A549 (cell line): ENCODE measurements around the gene RPH3AL. TPM values are rescaled to one million over a fixed set of nuclear protein-coding genes. Genes with fewer than 3 reads are reported as not detected.

ENCODE experiments used
- ATAC-seq, 2 experiments: fragments of 200-7000 bp in 1 of 2; fragments of >200 bp in 1 of 2; cut with Nextera tagmentation in 1 of 2; cut with Tn5 transposase in 1 of 2; 3 replicates each; pipeline versions ENCODE4 v1.8.0 to v1.9.1; 2018 to 2020; ENCODE audit warnings: mild to moderate bottlenecking in 1 of 2, moderate library complexity in 1 of 2
- CTCF ChIA-PET: fragments of 300-600 bp; sonication (Branson Sonifier 250); formaldehyde crosslinking; extraction: SDS; loops from one replicate; lab custom pipeline; 2021; ENCODE audit warnings: antibody characterized with exemption, inconsistent platforms; lab: Yijun Ruan, JAX
- POLR2A ChIA-PET: fragments of 350-600 bp; formaldehyde crosslinking; extraction: SDS; loops from one replicate; lab custom pipeline; 2021; ENCODE audit warnings: antibody characterized with exemption, inconsistent platforms; lab: Yijun Ruan, JAX
- DNase-seq, 2 experiments: peaks; one replicate each; pipeline versions ENCODE4 v3.0.0 to v3.0.0-alpha.2; 2011 to 2016; ENCODE audit warnings: low read depth in 1 of 2, low spot score in 1 of 2
- FAIRE-seq: peaks from 2 replicates; lab custom pipeline; 2011; peaks lifted over from hg19 to GRCh38; lab: Jason Lieb, UNC
- H3K27ac ChIP-seq, 2 experiments: fragments of >200 bp; sonication (Bioruptor Twin); formaldehyde crosslinking; 3 replicates each; pipeline ENCODE4 v1.5.1; 2016 to 2017
- H3K4me1 ChIP-seq: fragments of >200 bp; sonication (Bioruptor Twin); formaldehyde crosslinking; 3 replicates; pipeline ENCODE4 v1.6.1; 2016
- H3K4me2 ChIP-seq: fragments of >200 bp; sonication (Bioruptor Twin); formaldehyde crosslinking; 3 replicates; pipeline ENCODE4 v1.6.1; 2016
- H3K4me3 ChIP-seq: fragments of >200 bp; sonication (Bioruptor Twin); formaldehyde crosslinking; 3 replicates; pipeline ENCODE4 v1.5.1; 2016
- H3K9me3 ChIP-seq: fragments of >200 bp; sonication (Bioruptor Twin); formaldehyde crosslinking; 3 replicates; pipeline ENCODE4 v1.6.1; 2016
- BHLHE40 ChIP-seq: IDR thresholded peaks from 2 replicates; pipeline ENCODE4 v1.6.1; 2012; ENCODE audit warnings: low read depth, low read length, inconsistent platforms
- CEBPB ChIP-seq, 2 experiments: fragments of >200 bp in 1 of 2; sonication (Bioruptor Twin) in 1 of 2; formaldehyde crosslinking in 1 of 2; IDR thresholded peaks; 2 replicates each; pipeline ENCODE4 v1.6.1; 2012 to 2016
- CHD2 ChIP-seq: fragments of 150-350 bp; IDR thresholded peaks from 2 replicates; pipeline ENCODE4 v1.6.1; 2014; ENCODE audit warnings: low read length; ENCODE audit not compliant: partially characterized antibody
- E2F6 ChIP-seq: IDR thresholded peaks from 2 replicates; pipeline ENCODE4 v1.6.1; 2012; ENCODE audit warnings: low read depth, borderline replicate concordance
- EHF ChIP-seq: fragments of 250-450 bp; sonication (Bioruptor Pico); IDR thresholded peaks from 2 replicates; pipeline ENCODE4 v1.5.0; 2020; ENCODE audit warnings: mild to moderate bottlenecking
- EHMT2 ChIP-seq: fragments of 200-600 bp; sonication (generic); IDR thresholded peaks from 2 replicates; pipeline ENCODE4 v1.6.1; 2016; ENCODE audit warnings: antibody characterized with exemption, low read depth, mild to moderate bottlenecking, moderate library complexity
- ESRRA ChIP-seq: fragments of 150-350 bp; IDR thresholded peaks from 2 replicates; pipeline ENCODE4 v1.6.1; 2014; ENCODE audit warnings: mild to moderate bottlenecking, low read length, borderline replicate concordance
- FOSL2 ChIP-seq, 2 experiments: fragments of 450-650 bp in 1 of 2; fragments of >200 bp in 1 of 2; sonication (Bioruptor Twin) in 1 of 2; formaldehyde crosslinking; IDR thresholded peaks; 2 replicates each; pipeline versions ENCODE4 v1.5.0 to v1.6.1; 2016 to 2020; ENCODE audit warnings: mild to moderate bottlenecking in 1 of 2, moderate library complexity in 1 of 2
- HDAC2 ChIP-seq: fragments of 200-600 bp; sonication (generic); IDR thresholded peaks from 2 replicates; pipeline ENCODE4 v1.6.1; 2016
- HOXA7 ChIP-seq: fragments of 250-450 bp; sonication (Bioruptor Pico); IDR thresholded peaks from 2 replicates; pipeline ENCODE4 v1.5.0; 2020; ENCODE audit warnings: mild to moderate bottlenecking, moderate library complexity
- HOXB5 ChIP-seq: fragments of 250-450 bp; sonication (Bioruptor Pico); IDR thresholded peaks from 2 replicates; pipeline ENCODE4 v1.5.0; 2020; ENCODE audit warnings: mild to moderate bottlenecking, moderate library complexity
- KDM1A ChIP-seq: fragments of 200-600 bp; sonication (generic); IDR thresholded peaks from 2 replicates; pipeline ENCODE4 v1.6.1; 2016; ENCODE audit warnings: low read depth, mild to moderate bottlenecking
- MAFK ChIP-seq: fragments of 450-650 bp; IDR thresholded peaks from 2 replicates; pipeline ENCODE4 v1.6.1; 2014; ENCODE audit not compliant: partially characterized antibody
- MAZ ChIP-seq: fragments of 150-350 bp; IDR thresholded peaks from 2 replicates; pipeline ENCODE4 v1.6.1; 2014; ENCODE audit warnings: antibody characterized with exemption, low read depth, low read length, borderline replicate concordance
- NPAS2 ChIP-seq: fragments of 250-450 bp; sonication (Bioruptor Pico); IDR thresholded peaks from 2 replicates; pipeline ENCODE4 v1.8.0; 2022; ENCODE audit warnings: mild to moderate bottlenecking, moderate library complexity, borderline replicate concordance
- POLR2A ChIP-seq: IDR thresholded peaks from 2 replicates; pipeline ENCODE4 v1.6.1; 2012; ENCODE audit warnings: mild to moderate bottlenecking, low read length
- POLR2AphosphoS2 ChIP-seq: conservative IDR thresholded peaks from 2 replicates; pipeline ENCODE4 v1.6.1; 2012; ENCODE audit warnings: low read length, improper control_type of control experiment, inconsistent platforms
- RAD21 ChIP-seq, 2 experiments: fragments of >200 bp in 1 of 2; sonication (Bioruptor Twin) in 1 of 2; formaldehyde crosslinking in 1 of 2; IDR thresholded peaks in 1 of 2; conservative IDR thresholded peaks in 1 of 2; 2 replicates in 1 of 2; 3 replicates in 1 of 2; pipeline ENCODE4 v1.6.1; 2012 to 2018; ENCODE audit warnings: inconsistent platforms in 1 of 2
- RFX5 ChIP-seq: fragments of 450-650 bp; IDR thresholded peaks from 2 replicates; pipeline ENCODE4 v1.7.1; 2014; ENCODE audit warnings: antibody characterized with exemption, mild to moderate bottlenecking, moderate library complexity
- RNF2 ChIP-seq: fragments of 200-600 bp; sonication (generic); IDR thresholded peaks from 2 replicates; pipeline ENCODE4 v1.6.1; 2016; ENCODE audit warnings: low read depth, mild to moderate bottlenecking, antibody characterized with exemption, moderate library complexity, borderline replicate concordance
- SMC3 ChIP-seq: fragments of >200 bp; sonication (Bioruptor Twin); formaldehyde crosslinking; IDR thresholded peaks from 3 replicates; pipeline ENCODE4 v1.6.1; 2018; ENCODE audit warnings: inconsistent platforms
- USF2 ChIP-seq: fragments of 450-650 bp; IDR thresholded peaks from 2 replicates; pipeline ENCODE4 v1.6.1; 2014; ENCODE audit warnings: antibody characterized with exemption
- ZC3H11A ChIP-seq: fragments of 450-650 bp; IDR thresholded peaks from 2 replicates; pipeline ENCODE4 v1.6.1; 2014; ENCODE audit warnings: antibody characterized with exemption, mild to moderate bottlenecking
- ZFP36 ChIP-seq: fragments of 450-650 bp; IDR thresholded peaks from 2 replicates; pipeline ENCODE4 v1.6.1; 2014; ENCODE audit warnings: borderline replicate concordance; ENCODE audit not compliant: partially characterized antibody
- ZNF302 ChIP-seq: fragments of 250-450 bp; sonication (Bioruptor Pico); IDR thresholded peaks from 2 replicates; pipeline ENCODE4 v1.9.0; 2021; ENCODE audit warnings: inconsistent platforms, mild to moderate bottlenecking, moderate library complexity
- WGBS: methylation state at CpG from one replicate; pipeline ENCODE4 v1.1.6; 2017; ENCODE audit errors: missing lambda C conversion rate; 5-methylcytosine and 5-hydroxymethylcytosine counted together
- polyA plus RNA-seq, 4 experiments: library from polyadenylated mRNA; depleted of rRNA in 3 of 4; stranded (reverse); fragments of >200 nt; fragmentation: RNase III in 1 of 4; extraction: RNeasy Plus Mini Kit Qiagen cat#74134 plus additional on column Dnase treatment in 1 of 4; gene quantifications; 2 replicates in 3 of 4; 3 replicates in 1 of 4; pipeline ENCODE4 v1.2.3, GENCODE V29; 2011 to 2017
- TF ChIP-seq, protein P1 (sequence below): fragments of 250-450 bp; sonication (Bioruptor Pico); IDR thresholded peaks from 2 replicates; pipeline ENCODE4 v1.5.0; 2021; ENCODE audit warnings: mild to moderate bottlenecking, moderate library complexity, borderline replicate concordance
- TF ChIP-seq, protein P2 (sequence below): IDR thresholded peaks from 2 replicates; pipeline ENCODE4 v1.6.1; 2012

The RPH3AL gene
- polyA plus RNA-seq, 2 of the 4 experiments (the other 2 are of a cell fraction), result 23.3 to 31.1 TPM

DNA sequence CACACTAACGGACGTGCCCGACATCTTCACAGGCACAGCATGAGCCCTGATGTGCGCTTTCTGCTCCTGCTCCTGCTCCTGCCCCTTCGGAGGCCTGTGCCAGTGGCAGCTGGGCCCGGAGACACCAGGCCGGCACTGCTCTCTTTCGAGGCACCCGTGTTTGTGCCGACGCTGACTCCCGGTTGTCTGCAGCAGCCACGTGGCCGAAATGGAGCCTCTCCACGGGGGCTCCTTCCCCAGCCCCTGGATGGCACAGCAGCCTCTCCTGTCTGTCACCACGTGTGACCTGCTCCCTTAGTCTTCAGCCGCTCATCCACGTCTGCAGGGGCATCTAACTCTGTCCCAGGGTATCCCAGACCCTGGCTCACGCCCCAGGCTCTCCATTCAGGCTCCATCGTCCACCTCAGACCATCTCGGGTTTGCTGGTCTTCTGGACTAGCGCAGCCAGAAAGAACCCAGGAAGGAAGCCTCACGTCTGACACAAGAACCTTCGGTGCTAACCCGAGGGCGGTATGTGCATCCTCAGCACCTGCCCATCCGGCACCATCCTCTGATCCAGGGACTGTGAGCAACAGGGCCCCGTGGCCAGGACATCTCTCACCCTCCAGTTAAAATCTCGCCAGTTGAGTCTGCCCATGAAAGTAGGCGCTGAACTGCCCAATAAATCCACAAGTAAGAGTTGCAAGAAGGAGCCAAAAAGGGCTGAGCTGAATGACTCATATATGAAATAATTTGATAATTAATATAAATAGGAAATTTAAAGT lies 4.2 kb upstream of the RPH3AL start (continued):
- TF ChIP-seq RNF2 (no peak), HOXB5 (CRISPR knock-in tag) (no peak), HOXA7 (no peak), SMC3 (no peak)
- TF ChIP-seq, protein P1, sequence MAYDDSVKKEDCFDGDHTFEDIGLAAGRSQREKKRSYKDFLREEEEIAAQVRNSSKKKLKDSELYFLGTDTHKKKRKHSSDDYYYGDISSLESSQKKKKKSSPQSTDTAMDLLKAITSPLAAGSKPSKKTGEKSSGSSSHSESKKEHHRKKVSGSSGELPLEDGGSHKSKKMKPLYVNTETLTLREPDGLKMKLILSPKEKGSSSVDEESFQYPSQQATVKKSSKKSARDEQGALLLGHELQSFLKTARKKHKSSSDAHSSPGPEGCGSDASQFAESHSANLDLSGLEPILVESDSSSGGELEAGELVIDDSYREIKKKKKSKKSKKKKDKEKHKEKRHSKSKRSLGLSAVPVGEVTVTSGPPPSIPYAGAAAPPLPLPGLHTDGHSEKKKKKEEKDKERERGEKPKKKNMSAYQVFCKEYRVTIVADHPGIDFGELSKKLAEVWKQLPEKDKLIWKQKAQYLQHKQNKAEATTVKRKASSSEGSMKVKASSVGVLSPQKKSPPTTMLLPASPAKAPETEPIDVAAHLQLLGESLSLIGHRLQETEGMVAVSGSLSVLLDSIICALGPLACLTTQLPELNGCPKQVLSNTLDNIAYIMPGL, result no peak

- Histone ChIP-seq H3K4me1 (peaks cover 49% of the 10 kb centered on the region), H3K4me2 (peak overlapping the region; percentile 85; the same call in 2 of the 3 replicates), H3K9me3 (no peaks in the 10 kb centered on the region), H3K4me3 (no peak overlapping the region), H3K27ac (peak overlapping the region; percentile 97 to 98)
- CTCF ChIA-PET, result interaction anchor here (0.8 to 1.4 kb wide), 2 partner anchors 19 to 45 kb away, joined by 3 read pairs; no protein-coding TSS in a partner anchor
- DNase-seq, result peak in 1 of 2 experiments; percentile 48
- POLR2A ChIA-PET, result no interaction called here
- WGBS, result 92% methylated on average over 18 of the region's 19 CpGs
- no peak for FAIRE-seq
- ATAC-seq, result no peak
- TF ChIP-seq BHLHE40, result no peak
- TF ChIP-seq RAD21 (conservative IDR thresholded peaks at IDR 0.05 in 1 of 2, IDR thresholded peaks at IDR 0.05 in 1 of 2), result no peak
- no peak for TF ChIP-seq EHMT2
- TF ChIP-seq ESRRA, result no peak
- no peak for TF ChIP-seq POLR2A
- no peak for TF ChIP-seq RFX5
- TF ChIP-seq, protein P2, sequence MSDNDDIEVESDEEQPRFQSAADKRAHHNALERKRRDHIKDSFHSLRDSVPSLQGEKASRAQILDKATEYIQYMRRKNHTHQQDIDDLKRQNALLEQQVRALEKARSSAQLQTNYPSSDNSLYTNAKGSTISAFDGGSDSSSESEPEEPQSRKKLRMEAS, result no peak
- TF ChIP-seq ZFP36, result no peak
- no peak for TF ChIP-seq HDAC2
- TF ChIP-seq MAFK, result peak; percentile 63
- no peak for TF ChIP-seq ZNF302
- no peak for TF ChIP-seq FOSL2 (IDR thresholded peaks at IDR 0.05)
- TF ChIP-seq FOSL2 (CRISPR knock-in tag; IDR thresholded peaks at IDR 0.05), result peak; percentile 33; the same call in 1 of the 2 replicates
- TF ChIP-seq MAZ, result no peak
- TF ChIP-seq EHF (CRISPR knock-in tag), result no peak
- no peak for TF ChIP-seq POLR2AphosphoS2
- TF ChIP-seq KDM1A, result no peak
- TF ChIP-seq CEBPB (IDR thresholded peaks at IDR 0.05), result no peak
- TF ChIP-seq ZC3H11A, result no peak
- no peak for TF ChIP-seq E2F6
- no peak for TF ChIP-seq NPAS2 (CRISPR knock-in tag)
- TF ChIP-seq USF2, result peak; percentile 65
- no peak for TF ChIP-seq CHD2
These were observed 2.3 kb upstream of the RPH3AL start for GRCh38 chr17:354651-355556.
